Fibroblast of the aortic adventitia (primary cell): Measurements from ENCODE around the gene ORC5. TPM values are rescaled to one million over a fixed set of nuclear protein-coding genes. Genes with fewer than 3 reads are reported as not detected.
A peak's percentile ranks its signal among the peaks of the same experiment; 100 is the strongest.

ENCODE experiments used
- DNase-seq: peaks from one replicate; pipeline ENCODE4 v3.0.0-alpha.2; 2010; ENCODE audit warnings: low read depth
- H3K4me3 ChIP-seq: 2 replicates; pipeline ENCODE4 v1.5.1; 2011; ENCODE audit warnings: low read depth, mild to moderate bottlenecking, control low read depth, low read length, moderate library complexity
- total RNA-seq: library from RNA; depleted of rRNA; stranded (reverse); fragments of >200 nt; gene quantifications from 2 replicates; pipeline ENCODE4 v1.2.3, GENCODE V29; 2012; ENCODE audit warnings: low replicate concordance
- TF ChIP-seq, protein P1 (sequence below): IDR thresholded peaks from 2 replicates; pipeline ENCODE4 v1.5.1; 2011; ENCODE audit warnings: mild to moderate bottlenecking, low read length, control low read depth, inconsistent platforms; ENCODE audit not compliant: insufficient read depth

ORC5 gene
- total RNA-seq, 1 donor, result 28.1 TPM

DNA sequence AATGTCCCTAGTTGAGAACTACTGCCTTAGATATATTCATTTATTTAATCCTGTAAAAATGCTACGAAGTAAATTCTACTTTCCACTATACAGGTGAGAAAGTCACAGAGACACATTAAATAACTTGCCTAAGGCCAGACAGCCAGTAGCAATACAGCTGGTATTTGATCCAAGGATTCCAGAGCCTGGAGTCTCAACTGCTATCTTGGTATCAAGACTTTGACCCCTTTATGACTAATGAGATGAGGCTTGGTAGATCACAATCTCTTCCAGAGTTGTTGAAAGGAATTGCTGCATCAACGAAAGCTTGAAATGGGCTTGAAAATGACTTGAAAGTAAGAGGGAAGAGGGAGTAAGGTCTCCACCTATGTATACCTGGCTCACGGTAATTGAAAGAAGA, 83.3 kb downstream of the ORC5 start:
- no peak for DNase-seq
- no peak overlapping the region for H3K4me3 ChIP-seq
- TF ChIP-seq, protein P1, sequence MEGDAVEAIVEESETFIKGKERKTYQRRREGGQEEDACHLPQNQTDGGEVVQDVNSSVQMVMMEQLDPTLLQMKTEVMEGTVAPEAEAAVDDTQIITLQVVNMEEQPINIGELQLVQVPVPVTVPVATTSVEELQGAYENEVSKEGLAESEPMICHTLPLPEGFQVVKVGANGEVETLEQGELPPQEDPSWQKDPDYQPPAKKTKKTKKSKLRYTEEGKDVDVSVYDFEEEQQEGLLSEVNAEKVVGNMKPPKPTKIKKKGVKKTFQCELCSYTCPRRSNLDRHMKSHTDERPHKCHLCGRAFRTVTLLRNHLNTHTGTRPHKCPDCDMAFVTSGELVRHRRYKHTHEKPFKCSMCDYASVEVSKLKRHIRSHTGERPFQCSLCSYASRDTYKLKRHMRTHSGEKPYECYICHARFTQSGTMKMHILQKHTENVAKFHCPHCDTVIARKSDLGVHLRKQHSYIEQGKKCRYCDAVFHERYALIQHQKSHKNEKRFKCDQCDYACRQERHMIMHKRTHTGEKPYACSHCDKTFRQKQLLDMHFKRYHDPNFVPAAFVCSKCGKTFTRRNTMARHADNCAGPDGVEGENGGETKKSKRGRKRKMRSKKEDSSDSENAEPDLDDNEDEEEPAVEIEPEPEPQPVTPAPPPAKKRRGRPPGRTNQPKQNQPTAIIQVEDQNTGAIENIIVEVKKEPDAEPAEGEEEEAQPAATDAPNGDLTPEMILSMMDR, result no peak

DNA sequence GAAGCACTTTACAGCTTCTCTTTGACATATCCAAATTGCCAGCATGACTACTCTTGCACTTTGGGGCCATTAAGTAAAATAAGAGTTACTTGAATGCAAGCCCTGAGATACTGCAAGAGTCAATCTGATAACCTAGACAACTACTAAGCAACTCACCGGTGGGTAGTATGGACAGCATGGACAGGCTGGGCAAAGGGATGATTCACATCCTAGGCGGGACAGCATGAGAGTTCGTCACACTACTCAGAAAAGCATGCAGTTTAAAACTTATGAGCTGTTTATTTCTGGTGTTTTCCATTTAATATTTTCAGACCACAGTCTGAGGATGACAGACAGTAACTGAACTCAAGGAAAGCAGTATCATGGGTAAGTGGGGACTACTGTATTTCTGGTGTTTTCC, 84.0 kb downstream of the ORC5 start:
- TF ChIP-seq, protein P1, result no peak
- DNase-seq, result peak; percentile 9
- H3K4me3 ChIP-seq, result no peak overlapping the region

DNA sequence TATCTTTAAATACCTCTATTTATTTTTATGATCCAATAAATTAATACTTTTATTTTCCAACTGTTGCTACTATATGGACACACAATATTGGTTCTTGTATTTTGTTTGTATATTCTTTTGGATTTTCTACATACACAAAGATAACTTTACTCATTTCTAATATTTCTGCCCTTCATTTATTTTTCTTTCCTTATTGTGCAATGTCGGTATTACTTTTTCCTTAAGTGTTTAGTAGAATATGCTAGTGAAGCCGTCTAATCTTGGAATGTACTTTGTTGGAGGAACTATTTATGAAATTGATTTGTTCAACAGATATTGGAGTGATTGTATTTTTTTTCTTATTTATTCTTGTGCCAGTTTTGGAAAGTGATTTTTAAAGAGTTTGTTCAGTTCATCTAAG, 94.0 kb downstream of the ORC5 start:
- TF ChIP-seq, protein P1, result no peak
- no peak overlapping the region for H3K4me3 ChIP-seq
- DNase-seq, result no peak

DNA sequence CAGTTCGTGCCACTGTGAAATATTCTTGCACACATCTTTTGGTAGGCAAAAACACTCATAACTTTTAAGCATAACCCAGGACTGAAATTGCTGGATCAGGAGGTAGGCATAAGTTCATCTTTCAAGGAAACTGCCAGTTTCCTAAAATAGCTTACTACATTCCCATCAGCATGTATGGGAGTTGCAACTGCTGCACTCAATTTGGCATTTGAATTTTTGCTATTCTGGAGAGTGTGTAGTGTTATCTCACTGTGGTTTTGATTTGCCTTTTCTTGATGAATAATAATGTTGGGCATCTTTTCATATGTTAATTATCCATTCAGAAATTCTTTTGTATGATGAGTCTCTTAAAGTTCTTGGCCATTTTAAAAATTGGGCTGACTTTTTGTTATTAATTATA, 95.2 kb downstream of the ORC5 start:
- TF ChIP-seq, protein P1, result no peak
- no peak for DNase-seq
- H3K4me3 ChIP-seq, result no peak overlapping the region

DNA sequence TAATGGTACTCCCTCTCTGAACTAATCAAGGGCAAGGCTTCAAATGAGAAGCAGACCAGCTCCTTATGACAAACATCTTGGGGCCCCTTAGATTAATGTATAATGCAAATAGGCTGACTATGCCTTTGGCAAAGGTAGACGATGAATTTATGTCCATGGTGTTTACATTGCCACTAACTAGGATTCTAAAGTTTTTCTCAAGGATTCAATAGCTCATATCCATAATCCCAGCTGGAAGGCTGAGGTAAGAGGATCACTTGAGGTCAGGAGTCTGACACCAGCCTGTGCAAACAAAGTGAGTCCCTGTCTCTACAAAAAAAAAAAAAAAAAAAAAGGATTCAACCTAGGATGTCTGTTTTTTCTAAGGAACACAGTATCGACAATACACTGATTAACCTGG, 96.5 kb downstream of the ORC5 start:
- DNase-seq, result no peak
- TF ChIP-seq, protein P1, result no peak
- H3K4me3 ChIP-seq, result no peak overlapping the region

DNA sequence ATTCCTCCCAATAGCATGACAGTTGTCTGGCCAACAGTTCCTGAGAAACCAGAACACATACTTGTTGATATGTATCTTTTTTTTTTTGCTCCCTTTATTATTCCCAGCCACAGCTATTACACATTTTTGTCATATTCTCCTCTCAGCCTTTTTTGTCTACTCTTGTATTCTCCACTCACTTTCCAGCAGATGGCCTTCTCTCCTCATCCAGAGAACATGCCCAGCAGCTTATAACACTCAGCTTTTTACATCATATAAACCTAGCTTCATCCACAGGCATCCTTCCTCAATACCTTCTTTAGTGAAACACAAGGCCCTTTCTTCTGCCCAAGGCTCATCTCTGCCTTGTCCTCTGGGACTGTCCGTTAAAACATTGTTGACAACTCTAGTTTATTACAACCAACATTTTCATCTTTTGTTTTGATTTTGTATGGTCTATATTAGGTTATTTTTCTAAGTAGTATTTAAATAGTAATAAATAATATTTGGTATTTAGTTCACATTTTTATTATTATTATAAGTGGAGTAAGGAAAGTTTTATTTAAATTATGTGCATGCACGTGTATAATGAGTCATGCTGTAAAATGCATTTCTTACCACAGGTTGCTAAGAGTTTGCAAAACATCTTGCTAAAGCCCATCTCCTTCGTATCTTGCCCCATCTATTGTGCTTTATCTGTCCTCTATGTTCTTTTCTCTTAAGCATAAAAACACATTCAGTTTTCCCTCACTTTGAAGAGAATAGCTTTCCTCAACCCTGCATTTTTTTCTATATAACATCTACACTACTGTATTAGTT, 101.5 kb downstream of the ORC5 start:
- no peak overlapping the region for H3K4me3 ChIP-seq
- TF ChIP-seq, protein P1, result peak; percentile 25
- DNase-seq, result peak; percentile 46

DNA sequence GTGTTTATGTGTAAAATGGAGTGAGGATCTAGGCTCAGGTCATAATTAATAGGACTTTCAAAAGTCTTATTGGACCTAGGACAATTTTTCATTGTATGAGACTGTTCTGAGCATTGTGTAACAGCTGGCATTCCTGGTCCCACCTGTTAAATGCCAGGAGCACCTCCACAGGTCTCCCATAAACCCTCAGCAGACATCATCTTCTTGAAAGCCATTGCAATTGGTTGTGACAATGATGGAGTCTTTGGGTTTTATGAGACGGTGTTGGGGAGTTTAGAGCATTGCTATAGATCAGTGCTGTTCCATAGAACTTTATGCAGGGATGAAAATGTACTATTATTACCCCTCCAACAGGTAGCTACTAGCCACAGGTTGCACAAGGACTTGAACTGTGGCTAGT, 108.9 kb downstream of the ORC5 start:
- TF ChIP-seq, protein P1, result no peak
- no peak for DNase-seq

More for the DNA sequence above, 108.9 kb downstream of the ORC5 start:
- no peak overlapping the region for H3K4me3 ChIP-seq
